ENCODE data around the gene MRPL40.

- TF ChIP-seq POLR2A (IDR thresholded peaks at IDR 0.05) = peak in 1 of 2 donors; percentile 25
- TF ChIP-seq CTCF (IDR thresholded peaks at IDR 0.05) = peak in 2 of 6 experiments; percentile 4 to 12
These were observed 1.3 kb upstream of the MRPL40 start for GRCh38 chr22:19430890-19431541.
